Right lobe of liver (tissue), 4 donors: ENCODE measurements around the gene NOP16.

Experiments used
- POLR2A ChIP-seq: fragments of 450-650 bp; IDR thresholded peaks from one replicate; pipeline ENCODE4 v1.6.1; 2017; ENCODE audit warnings: antibody characterized with exemption, mild to moderate bottlenecking
- TF ChIP-seq, protein P1 (sequence below), 4 donors: fragments of 200-600 bp in 3 of 4; fragments of 450-650 bp in 1 of 4; IDR thresholded peaks; one replicate each; pipeline versions ENCODE4 v1.5.1 to v1.8.0; 2016 to 2022; ENCODE audit warnings: antibody characterized with exemption in 4 of 4, mild to moderate bottlenecking in 2 of 4
- donor health status: DM: no; HTN: no; CAD: no.
- donor health status: DM: no; HTN: no; CAD: no.
- donor health status: DM: no; HTN: yes; CAD: no.

DNA sequence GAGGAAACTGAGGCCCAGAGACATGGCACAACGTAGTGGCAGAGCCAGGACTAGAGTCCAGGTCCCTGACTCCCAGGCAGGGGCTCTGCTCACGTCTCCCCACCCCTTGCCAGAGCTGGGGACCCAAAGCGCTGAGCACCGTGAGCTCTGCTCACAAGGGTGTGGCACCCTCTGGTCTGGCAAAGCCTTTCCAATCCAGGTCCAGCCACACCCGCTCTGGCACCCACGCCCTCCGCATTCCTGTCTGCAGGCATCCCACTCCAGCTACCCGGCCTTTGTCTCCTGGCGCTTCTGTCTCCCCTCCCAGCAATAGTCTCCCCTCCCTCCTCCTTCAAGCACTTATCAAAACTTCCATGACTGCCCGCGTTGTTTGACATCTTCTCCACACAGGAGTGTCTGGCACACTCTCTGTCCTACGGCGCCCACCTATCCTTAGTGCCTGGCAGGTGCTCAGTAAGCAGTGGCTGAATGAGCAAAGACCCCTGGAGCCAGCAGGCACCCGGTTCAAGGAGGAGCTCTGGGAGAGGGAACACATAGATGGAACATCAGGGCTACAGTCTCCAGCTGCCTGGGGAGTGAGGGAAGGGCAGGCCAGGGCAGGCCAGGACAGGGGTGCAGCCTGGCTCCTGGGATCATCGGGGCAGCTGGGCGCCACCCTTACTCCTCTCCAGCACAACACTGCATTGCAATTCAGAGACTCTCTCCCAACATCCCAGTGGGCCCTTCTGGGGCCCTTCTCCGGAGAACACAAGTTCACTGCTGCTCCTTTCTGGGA, 12.2 kb upstream of the NOP16 start:
- TF ChIP-seq, protein P1, sequence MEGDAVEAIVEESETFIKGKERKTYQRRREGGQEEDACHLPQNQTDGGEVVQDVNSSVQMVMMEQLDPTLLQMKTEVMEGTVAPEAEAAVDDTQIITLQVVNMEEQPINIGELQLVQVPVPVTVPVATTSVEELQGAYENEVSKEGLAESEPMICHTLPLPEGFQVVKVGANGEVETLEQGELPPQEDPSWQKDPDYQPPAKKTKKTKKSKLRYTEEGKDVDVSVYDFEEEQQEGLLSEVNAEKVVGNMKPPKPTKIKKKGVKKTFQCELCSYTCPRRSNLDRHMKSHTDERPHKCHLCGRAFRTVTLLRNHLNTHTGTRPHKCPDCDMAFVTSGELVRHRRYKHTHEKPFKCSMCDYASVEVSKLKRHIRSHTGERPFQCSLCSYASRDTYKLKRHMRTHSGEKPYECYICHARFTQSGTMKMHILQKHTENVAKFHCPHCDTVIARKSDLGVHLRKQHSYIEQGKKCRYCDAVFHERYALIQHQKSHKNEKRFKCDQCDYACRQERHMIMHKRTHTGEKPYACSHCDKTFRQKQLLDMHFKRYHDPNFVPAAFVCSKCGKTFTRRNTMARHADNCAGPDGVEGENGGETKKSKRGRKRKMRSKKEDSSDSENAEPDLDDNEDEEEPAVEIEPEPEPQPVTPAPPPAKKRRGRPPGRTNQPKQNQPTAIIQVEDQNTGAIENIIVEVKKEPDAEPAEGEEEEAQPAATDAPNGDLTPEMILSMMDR (IDR thresholded peaks at IDR 0.05), result no peak
- TF ChIP-seq POLR2A, result no peak
